ENCODE data around the gene LOXL3.
A peak's percentile ranks its signal among the peaks of the same experiment; 100 is the strongest.
"Not testable (repeated sequence)": the region's sequence is repeated elsewhere in the genome, so short reads cannot be mapped to it uniquely, and the experiment has no call there.

The LOXL3 gene

DNA sequence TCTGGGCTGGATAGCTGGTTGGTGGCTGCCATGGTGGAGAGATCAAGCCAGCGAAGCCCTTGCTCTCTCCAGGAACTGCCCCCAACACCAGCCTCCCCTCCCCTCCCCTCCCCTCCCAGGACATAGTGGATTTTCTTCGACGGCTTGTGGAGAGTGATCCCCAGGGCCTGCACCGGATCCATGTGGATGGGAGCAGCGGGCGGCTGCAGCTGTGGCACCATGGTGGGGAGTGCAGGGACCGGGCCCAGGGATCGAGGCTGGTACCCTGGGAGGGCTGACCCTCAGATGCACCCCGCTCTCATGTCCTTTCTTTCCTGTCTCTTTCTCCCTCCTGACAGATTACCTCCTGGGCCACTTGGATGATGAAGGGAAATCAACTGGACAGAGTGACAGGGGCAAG, 63.8 kb downstream of the LOXL3 start:
- no peak for DNase-seq (ENCODE audit: low spot score)

DNA sequence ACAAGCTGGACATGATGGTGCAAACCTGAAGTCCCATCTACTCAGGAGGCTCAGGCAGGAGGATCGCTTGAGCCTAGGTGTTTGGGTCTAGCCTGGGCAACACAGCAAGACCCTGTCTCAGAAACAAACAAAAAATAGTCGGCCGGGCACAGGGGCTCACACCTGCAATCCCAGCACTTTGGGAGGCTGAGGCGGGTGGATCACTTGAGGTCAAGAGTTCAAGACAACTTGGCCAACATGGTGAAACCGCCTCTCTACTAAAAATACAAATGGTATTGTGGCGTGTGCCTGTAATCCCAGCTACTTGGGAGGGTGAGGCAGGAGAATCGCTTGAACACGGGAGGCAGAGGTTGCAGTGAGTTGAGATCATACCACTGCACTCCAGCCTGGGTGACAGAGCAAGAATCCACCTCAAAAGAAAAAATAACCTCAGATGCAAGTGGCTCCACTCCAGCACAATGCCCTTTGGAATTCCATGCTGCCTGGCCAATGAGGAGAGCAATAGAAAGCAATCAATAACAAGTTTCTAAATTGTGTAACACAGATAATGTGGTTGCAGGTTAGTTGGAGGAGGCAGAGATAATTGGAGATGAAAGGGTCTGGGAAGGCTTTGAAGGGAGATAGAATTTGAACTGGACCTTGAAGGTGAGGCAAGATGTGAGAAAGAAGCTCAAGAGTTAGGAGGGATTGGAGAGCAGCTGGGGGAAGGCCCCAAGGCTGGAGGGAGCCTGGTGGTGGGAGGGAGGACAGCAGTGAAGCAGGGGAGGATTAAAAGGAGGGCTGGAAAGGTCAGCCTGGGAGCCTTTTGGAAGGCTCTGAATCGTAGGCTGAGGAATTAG, 64.9 kb downstream of the LOXL3 start:
- no peak for DNase-seq (ENCODE audit: low spot score)

DNA sequence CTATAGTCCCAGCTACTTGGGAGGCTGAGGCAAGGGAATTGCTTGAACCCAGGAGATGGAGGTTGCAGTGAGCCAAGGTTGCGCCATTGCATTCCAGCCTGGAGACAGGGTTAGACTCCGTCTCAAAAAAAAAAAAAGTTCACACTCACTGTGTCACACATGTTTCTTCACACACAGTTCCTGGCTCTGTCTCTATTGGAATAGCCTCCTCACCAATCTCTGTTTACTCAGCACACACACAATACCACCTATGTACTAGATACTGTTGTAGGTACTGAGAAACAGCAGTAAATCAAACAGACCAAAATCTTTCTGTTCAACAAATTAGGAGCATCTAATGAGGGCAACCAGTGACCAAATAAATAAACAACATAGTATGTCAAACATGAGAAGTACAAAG, 67.6 kb downstream of the LOXL3 start:
- no peak for DNase-seq (ENCODE audit: low spot score)

- not testable (repeated sequence) for DNase-seq (ENCODE audit: low spot score)
Measured at GRCh38 chr2:74483675-74484164, 70.0 kb downstream of the LOXL3 start.

DNA sequence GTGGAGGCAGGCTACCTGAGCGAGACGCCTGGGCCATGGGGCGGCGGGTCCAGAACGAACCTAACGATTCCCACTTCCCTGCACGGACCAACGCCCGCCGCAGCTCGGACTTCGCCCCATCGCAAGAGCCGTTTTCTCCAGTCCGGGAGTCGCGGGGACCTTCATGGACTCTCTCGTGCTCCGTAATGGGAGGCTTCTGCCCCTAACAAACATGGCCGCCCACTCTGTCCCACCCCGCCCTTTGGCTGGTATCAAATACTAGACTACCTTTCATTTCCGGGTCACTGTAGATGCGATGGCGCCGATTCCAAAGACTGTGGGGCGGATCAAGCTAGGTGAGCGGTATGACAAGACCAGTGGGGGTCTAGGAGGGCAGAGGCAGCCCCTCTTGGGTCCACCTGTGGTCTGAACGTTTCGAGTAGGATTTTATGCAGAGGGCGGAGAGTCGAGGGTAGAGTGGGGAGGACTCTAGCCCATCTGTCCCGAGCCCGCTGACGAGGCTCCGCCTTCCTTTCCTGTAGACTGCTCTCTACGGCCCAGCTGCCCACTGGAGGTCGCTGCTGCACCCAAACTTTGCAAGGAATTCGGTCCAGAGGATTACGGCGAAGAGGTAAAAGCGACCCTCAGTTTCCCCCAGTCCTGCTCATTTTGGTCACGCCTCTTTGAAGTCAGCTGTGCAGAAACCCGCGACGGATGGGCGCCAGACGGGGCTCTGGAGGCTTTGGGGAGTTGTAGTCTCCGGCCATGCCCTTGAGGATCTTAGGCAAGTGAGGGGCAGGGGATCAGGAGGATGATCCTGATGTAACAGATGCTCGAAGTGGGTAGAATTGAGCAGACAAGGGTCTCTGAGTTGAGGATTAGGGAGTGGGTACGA, 70.7 kb downstream of the LOXL3 start, which contains the start of the genes CCDC142 and TTC31:
Gene CCDC142 (minus strand): TSS at position 198 of the 874 bp plus-strand sequence. CDS start 161 bp downstream, at position 37.
Gene TTC31 (plus strand): TSS at position 281 of the 874 bp plus-strand sequence. CDS start 15 bp downstream, at position 296.
- peak; percentile 88 for DNase-seq (ENCODE audit: low spot score)

Measured in D341Med (cell line).